Measurements from ENCODE around the gene TMEM147.
"Not testable (repeated sequence)": the region's sequence is repeated elsewhere in the genome, so short reads cannot be mapped to it uniquely, and the experiment has no call there.

Gene TMEM147

DNA sequence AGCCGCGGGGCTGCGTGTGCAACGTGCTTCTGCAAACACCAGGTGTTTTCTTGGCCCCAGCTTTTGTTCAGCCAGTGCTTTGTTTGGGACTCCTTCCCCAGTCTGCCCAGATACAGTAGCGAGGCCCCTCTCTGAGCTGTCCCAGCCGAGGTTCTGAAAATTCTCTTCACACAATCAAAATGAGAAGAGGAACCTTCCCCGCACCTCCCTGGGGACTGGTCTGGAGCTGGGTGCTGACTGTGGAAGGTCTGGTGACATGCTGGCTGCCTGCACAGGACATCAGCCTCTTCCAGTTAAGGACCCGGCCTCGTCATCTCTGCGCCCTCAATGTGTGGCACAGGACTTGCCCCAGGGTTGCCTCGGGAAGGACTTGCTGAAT lies 13.8 kb downstream of the TMEM147 start:
- H3K4me3 ChIP-seq (ENCODE audit: low read depth, low read length), result no peak overlapping the region
- no peak for DNase-seq (ENCODE audit: low read depth)

- DNase-seq (ENCODE audit: low read depth), result no peak
- no peak overlapping the region for H3K4me3 ChIP-seq (ENCODE audit: low read depth, low read length)
Measured at GRCh38 chr19:35559781-35560180, 14.4 kb downstream of the TMEM147 start.

GRCh38 chr19:35560271-35560670 lies 14.8 kb downstream of the TMEM147 start:
- no peak for DNase-seq (ENCODE audit: low read depth)
- H3K4me3 ChIP-seq (ENCODE audit: low read depth, low read length), result no peak overlapping the region

GRCh38 chr19:35560677-35561076 lies 15.3 kb downstream of the TMEM147 start:
- DNase-seq (ENCODE audit: low read depth), result no peak
- no peak overlapping the region for H3K4me3 ChIP-seq (ENCODE audit: low read depth, low read length)

DNA sequence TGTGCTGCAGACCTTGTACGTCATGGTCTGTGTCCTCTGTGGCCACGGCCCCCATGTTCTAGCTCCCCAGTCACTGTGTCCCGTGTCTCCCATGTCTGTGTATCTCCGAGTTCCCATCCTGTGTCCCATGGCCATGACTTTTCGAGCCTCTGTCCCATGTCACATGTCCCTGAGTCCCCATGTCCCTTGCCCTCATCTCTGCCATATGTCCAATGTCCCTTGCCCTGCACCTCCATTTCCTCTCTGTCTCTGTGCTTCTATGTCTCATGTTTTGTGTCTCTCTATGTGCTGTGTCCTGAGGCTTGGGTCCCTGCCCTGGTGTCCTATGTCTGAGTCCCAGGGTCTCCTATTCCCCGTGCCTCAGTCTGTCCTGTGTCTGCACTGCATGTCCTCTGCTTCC lies 16.0 kb downstream of the TMEM147 start:
- H3K4me3 ChIP-seq (ENCODE audit: low read depth, low read length), result no peak overlapping the region

DNA sequence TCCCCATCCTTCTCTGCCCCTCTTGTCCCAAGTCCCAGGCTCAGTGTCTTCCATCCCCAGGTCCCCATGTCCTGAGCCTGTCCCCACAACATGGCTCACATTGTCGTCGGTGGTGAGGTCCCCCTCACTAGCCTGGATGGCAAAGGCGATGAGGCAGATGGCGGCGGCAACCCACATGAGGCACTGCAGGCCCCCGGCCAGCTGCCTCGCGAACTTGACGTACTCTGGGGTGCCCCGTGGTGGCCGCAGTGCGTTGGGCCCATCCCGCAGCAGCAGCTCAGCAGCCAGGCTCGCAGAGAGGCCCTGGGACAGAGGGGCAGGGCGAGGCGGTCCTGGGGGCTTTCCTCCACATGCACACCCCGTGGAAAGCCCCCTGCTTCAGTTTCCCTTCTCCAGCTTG lies 16.9 kb downstream of the TMEM147 start:
- no peak overlapping the region for H3K4me3 ChIP-seq (ENCODE audit: low read depth, low read length)
- DNase-seq (ENCODE audit: low read depth), result no peak

More for the DNA sequence above, 16.0 kb downstream of the TMEM147 start:
- DNase-seq (ENCODE audit: low read depth), result no peak

GRCh38 chr19:35562776-35563175 lies 17.4 kb downstream of the TMEM147 start:
- H3K4me3 ChIP-seq (ENCODE audit: low read depth, low read length), result no peak overlapping the region
- DNase-seq (ENCODE audit: low read depth), result no peak

GRCh38 chr19:35563207-35563829 lies 17.9 kb downstream of the TMEM147 start, which contains the start of gene ATP4A:
TSS of gene ATP4A (minus strand) at chr19:35563658. CDS start at chr19:35563629, 29 bp downstream.
- DNase-seq (ENCODE audit: low read depth), result no peak
- H3K4me3 ChIP-seq (ENCODE audit: low read depth, low read length), result no peak within 1 kb of the TSS

- no peak overlapping the region for H3K4me3 ChIP-seq (ENCODE audit: low read depth, low read length)
- no peak for DNase-seq (ENCODE audit: low read depth)
Measured at GRCh38 chr19:35565016-35565856, 19.8 kb downstream of the TMEM147 start.

- DNase-seq (ENCODE audit: low read depth), result no peak
- H3K4me3 ChIP-seq (ENCODE audit: low read depth, low read length), result no peak overlapping the region
Measured at GRCh38 chr19:35566738-35567137, 21.3 kb downstream of the TMEM147 start.

DNA sequence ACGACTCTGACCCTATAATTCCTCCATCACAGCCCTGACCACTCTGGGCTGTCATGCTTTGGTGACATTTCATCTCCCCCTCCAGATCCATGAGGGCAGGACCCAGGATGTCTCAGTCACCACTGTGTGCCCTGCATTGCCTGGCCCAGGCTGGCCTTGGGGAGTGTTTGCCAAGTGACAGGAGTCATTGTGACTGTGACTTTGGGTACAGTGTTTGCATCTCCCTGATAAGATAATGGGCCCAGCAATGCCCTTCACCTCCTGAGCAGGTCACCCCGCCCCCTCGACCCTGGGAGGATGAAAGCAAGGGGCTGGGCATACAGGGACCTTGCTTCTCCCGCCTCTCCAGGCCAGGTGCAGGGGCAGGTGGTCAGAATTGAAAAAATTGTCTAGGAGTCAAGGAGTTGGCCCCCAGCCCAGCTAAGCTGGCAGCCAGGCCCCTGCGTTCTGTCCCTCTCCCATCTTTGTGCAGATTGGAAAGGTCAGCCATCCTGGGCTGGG lies 23.9 kb downstream of the TMEM147 start:
- no peak overlapping the region for H3K4me3 ChIP-seq (ENCODE audit: low read depth, low read length)

DNA sequence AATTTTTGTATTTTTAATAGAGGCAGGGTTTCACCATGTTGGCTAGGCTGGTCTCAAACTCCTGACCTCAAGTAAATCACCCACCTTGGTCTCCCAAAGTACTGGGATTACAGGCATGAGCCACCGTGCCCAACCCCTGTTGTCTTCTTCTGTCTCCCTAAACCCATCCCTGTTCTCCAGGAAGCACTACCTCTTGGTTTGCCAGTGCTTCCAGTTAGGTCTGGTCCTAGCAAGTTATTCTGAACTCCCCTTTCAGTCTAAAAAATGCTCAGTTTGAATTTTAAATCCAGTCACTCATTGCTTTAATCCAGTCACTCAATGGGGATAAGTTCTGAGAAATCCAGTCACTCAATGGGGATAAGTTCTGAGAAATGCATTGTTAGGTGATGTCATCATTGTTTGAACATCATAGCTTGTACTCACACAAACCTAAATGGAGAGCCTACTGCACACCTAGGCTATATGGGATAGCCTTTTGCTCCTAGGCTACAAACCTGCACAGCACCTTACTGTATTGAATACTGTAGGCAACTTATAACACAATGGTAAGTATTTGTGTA lies 26.1 kb downstream of the TMEM147 start:
- DNase-seq (ENCODE audit: low read depth), result no peak
- no peak overlapping the region for H3K4me3 ChIP-seq (ENCODE audit: low read depth, low read length)

More for the DNA sequence above, 23.9 kb downstream of the TMEM147 start:
- DNase-seq (ENCODE audit: low read depth), result no peak

DNA sequence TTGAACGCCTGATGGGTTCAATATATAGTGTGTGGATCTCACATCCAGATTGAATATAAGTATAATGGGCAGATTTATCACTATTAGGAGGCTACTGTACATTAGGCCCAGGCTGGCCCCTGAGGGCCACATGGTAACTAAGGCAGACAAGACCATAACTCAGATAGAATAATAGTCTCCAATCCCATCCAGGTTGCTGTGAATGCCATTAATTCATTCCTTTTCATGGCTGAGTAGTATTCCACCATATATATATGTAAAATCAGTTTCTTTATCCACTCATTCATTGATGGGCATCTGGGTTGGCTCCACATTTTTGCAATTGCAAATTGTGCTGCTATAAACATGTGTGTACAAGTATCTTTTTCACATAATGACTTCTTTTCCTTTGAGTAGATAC lies 32.5 kb downstream of the TMEM147 start:
- DNase-seq (ENCODE audit: low read depth), result no peak
- H3K4me3 ChIP-seq (ENCODE audit: low read depth, low read length), result no peak overlapping the region

DNA sequence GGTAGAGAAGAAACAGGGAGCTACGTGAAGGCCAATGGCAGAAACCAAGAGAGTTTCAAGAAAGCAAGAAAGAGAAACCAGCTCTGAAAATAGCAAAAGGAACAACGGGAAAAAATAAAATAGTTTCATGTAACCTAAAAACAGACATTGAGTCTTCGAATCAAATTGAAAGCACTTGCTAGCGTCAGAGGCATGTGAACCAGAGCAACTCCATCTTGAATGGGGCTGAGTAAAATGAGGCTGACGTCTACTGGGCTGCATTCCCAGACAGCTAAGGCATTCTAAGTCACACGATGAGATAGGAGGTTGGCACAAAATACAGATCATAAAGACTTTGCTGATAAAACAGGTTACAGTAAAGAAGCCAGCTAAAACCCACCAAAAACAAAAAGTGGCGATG lies 33.3 kb downstream of the TMEM147 start:
- H3K4me3 ChIP-seq (ENCODE audit: low read depth, low read length), result no peak overlapping the region
- no peak for DNase-seq (ENCODE audit: low read depth)

- H3K4me3 ChIP-seq (ENCODE audit: low read depth, low read length), result no peak overlapping the region
- DNase-seq (ENCODE audit: low read depth), result no peak
Measured at GRCh38 chr19:35582760-35583159, 37.3 kb downstream of the TMEM147 start.

- DNase-seq (ENCODE audit: low read depth), result no peak
- H3K4me3 ChIP-seq (ENCODE audit: low read depth, low read length), result no peak within 1 kb of the TSS
Measured at GRCh38 chr19:35585848-35586247, 40.4 kb downstream of the TMEM147 start, which contains the start of gene PMIS2. TSS of gene PMIS2 (plus strand) at chr19:35586173. CDS start at chr19:35586260, 87 bp downstream.

DNA sequence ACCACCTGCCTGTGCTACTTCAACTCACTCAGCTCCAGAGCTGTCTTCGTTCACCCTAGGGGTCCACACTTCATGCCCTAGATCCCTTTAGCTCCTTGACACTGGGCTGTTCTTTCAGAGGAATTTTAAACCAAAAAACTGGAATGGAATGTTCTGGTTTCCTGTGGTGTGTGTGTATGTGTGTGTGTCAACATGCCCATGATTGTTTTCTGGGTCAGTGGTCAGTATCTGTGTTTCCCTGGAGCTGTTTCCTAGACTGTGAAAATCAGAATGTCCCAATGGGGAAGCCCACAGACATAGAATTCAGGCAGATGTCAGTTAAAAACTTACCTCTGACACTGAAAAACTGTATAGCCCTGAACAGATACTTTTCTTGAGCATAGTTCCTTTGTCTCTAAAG lies 41.9 kb downstream of the TMEM147 start:
- no peak overlapping the region for H3K4me3 ChIP-seq (ENCODE audit: low read depth, low read length)
- DNase-seq (ENCODE audit: low read depth), result no peak

GRCh38 chr19:35590875-35591274 lies 45.4 kb downstream of the TMEM147 start:
- no peak for DNase-seq (ENCODE audit: low read depth)
- no peak overlapping the region for H3K4me3 ChIP-seq (ENCODE audit: low read depth, low read length)

GRCh38 chr19:35592226-35592625 lies 46.8 kb downstream of the TMEM147 start:
- peak; percentile 7 for DNase-seq (ENCODE audit: low read depth)
- H3K4me3 ChIP-seq (ENCODE audit: low read depth, low read length), result no peak overlapping the region

DNA sequence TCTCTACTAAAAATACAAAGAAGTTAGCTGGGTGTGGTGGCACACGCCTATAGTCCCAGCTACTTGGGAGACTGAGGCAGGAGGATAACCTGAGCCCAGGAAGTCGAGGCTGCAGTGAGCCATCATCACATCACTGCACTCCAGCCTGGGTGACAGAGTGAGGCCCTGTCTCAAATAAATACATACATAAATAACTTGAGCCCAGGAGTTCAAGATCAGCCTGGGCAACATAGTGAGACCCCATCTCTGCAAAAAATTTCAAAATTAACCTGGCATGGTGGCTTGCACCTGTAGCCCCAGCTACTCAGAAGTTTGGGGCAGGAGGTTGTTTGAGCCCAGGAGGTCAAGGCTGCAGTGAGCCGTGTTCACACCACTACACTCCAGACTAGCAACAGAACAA lies 49.6 kb downstream of the TMEM147 start:
- H3K4me3 ChIP-seq (ENCODE audit: low read depth, low read length); DNase-seq (ENCODE audit: low read depth): not testable (repeated sequence)

Measured in skeletal muscle cell (primary cell).